HepG2 (cell line): ENCODE measurements around the gene RNF213.

Source experiments
- KMT2A ChIP-seq: sonication (generic); formaldehyde crosslinking; IDR thresholded peaks from 2 replicates; pipeline ENCODE4 v1.4.0; 2020; ENCODE audit warnings: missing genetic modification reagents
- NCOA2 ChIP-seq: sonication (generic); formaldehyde crosslinking; IDR thresholded peaks from 2 replicates; pipeline ENCODE4 v1.8.0; 2022; ENCODE audit warnings: inconsistent platforms
- POLR2A ChIP-seq, 2 experiments: IDR thresholded peaks; 2 replicates each; pipeline ENCODE4 v1.6.1; 2011; ENCODE audit warnings: low read depth in 2 of 2, low read length in 2 of 2, mild to moderate bottlenecking in 1 of 2, moderate library complexity in 1 of 2; ENCODE audit not compliant: insufficient read depth in 1 of 2
- RAD21 ChIP-seq: fragments of 450-650 bp; formaldehyde crosslinking; IDR thresholded peaks from 2 replicates; pipeline ENCODE4 v1.5.0; 2020; ENCODE audit warnings: mild to moderate bottlenecking
- RFX5 ChIP-seq: IDR thresholded peaks from 2 replicates; pipeline ENCODE4 v1.6.1; 2011; ENCODE audit warnings: low read depth, low read length, improper control_type of control experiment
- SAFB2 ChIP-seq: sonication (generic); formaldehyde crosslinking; IDR thresholded peaks from 2 replicates; pipeline ENCODE4 v1.5.1; 2020; ENCODE audit warnings: missing genetic modification reagents, low read depth, mild to moderate bottlenecking, borderline replicate concordance
- SRSF9 ChIP-seq: fragments of 200-400 bp; formaldehyde crosslinking; IDR thresholded peaks from 2 replicates; pipeline ENCODE4 v1.6.1; 2018; ENCODE audit warnings: borderline replicate concordance, mild to moderate bottlenecking, low read depth, low read length; ENCODE audit not compliant: insufficient read depth, poor library complexity, severe bottlenecking
- SUZ12 ChIP-seq: fragments of 150-350 bp; IDR thresholded peaks from 2 replicates; pipeline ENCODE4 v1.6.1; 2014; ENCODE audit warnings: low read depth, low read length
- TCF7L2 ChIP-seq: IDR thresholded peaks from 2 replicates; pipeline ENCODE4 v1.6.1; 2011; ENCODE audit warnings: mild to moderate bottlenecking, low read depth, low read length, moderate library complexity
- ZNF3 ChIP-seq: IDR thresholded peaks from 2 replicates; pipeline ENCODE4 v1.7.0; 2017; ENCODE audit warnings: inconsistent platforms
- ZNF562 ChIP-seq: sonication (generic); formaldehyde crosslinking; IDR thresholded peaks from 2 replicates; pipeline ENCODE4 v1.8.0; 2022; ENCODE audit warnings: missing genetic modification reagents, borderline replicate concordance
- ZNF737 ChIP-seq: sonication (generic); formaldehyde crosslinking; IDR thresholded peaks from 2 replicates; pipeline ENCODE4 v1.5.0; 2020; ENCODE audit warnings: missing genetic modification reagents, mild to moderate bottlenecking, borderline replicate concordance
- TF ChIP-seq, protein P1 (sequence below): sonication (generic); formaldehyde crosslinking; IDR thresholded peaks from 2 replicates; pipeline ENCODE4 v1.5.0; 2020; ENCODE audit warnings: mild to moderate bottlenecking, missing genetic modification reagents, moderate library complexity
- TF ChIP-seq, protein P2 (sequence below), 2 experiments: sonication (generic) in 1 of 2; formaldehyde crosslinking in 1 of 2; IDR thresholded peaks; 2 replicates each; pipeline versions ENCODE4 v1.5.1 to v1.6.1; 2011 to 2020; ENCODE audit warnings: borderline replicate concordance in 1 of 2, low read depth in 1 of 2, low read length in 1 of 2, mild to moderate bottlenecking in 1 of 2, missing genetic modification reagents in 1 of 2, moderate library complexity in 1 of 2

DNA sequence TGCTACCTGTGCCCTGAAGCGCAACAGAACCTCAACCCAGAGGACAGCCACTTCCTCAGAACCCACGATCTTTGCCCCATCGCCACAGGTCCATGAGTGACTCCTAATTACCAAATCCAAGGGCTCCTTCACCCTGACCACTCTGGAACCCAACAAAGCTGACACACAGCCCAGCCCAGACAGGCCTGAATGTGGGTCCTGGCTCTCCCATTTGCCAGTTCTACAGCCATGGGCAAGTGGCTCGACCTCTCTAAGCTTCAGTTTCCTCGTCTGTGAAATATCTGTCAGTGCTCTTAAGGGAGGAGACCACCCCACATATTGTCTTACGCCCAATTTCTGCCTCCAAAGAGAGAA is 136.4 kb downstream of the RNF213 start:
- TF ChIP-seq POLR2A (IDR thresholded peaks at IDR 0.05; ENCODE audit: insufficient read depth in 1 of 2, low read depth in 2 of 2, low read length in 2 of 2) (no peak), NCOA2 (CRISPR knock-in tag) (no peak), TCF7L2 (no peak), SAFB2 (CRISPR knock-in tag) (no peak), RFX5 (no peak), ZNF737 (CRISPR knock-in tag) (no peak), SUZ12 (no peak), KMT2A (CRISPR knock-in tag) (no peak), SRSF9 (no peak), RAD21 (CRISPR knock-in tag) (no peak), ZNF3 (CRISPR knock-in tag) (no peak), ZNF562 (CRISPR knock-in tag) (no peak)
- TF ChIP-seq, protein P1, sequence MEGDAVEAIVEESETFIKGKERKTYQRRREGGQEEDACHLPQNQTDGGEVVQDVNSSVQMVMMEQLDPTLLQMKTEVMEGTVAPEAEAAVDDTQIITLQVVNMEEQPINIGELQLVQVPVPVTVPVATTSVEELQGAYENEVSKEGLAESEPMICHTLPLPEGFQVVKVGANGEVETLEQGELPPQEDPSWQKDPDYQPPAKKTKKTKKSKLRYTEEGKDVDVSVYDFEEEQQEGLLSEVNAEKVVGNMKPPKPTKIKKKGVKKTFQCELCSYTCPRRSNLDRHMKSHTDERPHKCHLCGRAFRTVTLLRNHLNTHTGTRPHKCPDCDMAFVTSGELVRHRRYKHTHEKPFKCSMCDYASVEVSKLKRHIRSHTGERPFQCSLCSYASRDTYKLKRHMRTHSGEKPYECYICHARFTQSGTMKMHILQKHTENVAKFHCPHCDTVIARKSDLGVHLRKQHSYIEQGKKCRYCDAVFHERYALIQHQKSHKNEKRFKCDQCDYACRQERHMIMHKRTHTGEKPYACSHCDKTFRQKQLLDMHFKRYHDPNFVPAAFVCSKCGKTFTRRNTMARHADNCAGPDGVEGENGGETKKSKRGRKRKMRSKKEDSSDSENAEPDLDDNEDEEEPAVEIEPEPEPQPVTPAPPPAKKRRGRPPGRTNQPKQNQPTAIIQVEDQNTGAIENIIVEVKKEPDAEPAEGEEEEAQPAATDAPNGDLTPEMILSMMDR: no peak
- TF ChIP-seq, protein P2, sequence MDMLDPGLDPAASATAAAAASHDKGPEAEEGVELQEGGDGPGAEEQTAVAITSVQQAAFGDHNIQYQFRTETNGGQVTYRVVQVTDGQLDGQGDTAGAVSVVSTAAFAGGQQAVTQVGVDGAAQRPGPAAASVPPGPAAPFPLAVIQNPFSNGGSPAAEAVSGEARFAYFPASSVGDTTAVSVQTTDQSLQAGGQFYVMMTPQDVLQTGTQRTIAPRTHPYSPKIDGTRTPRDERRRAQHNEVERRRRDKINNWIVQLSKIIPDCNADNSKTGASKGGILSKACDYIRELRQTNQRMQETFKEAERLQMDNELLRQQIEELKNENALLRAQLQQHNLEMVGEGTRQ (IDR thresholded peaks at IDR 0.05; ENCODE audit: low read depth, low read length): no peak
- TF ChIP-seq, protein P2 (CRISPR knock-in tag; IDR thresholded peaks at IDR 0.05; ENCODE audit: borderline replicate concordance): no peak
